Measurements from ENCODE around the gene GPR39. TPM values are rescaled to one million over a fixed set of nuclear protein-coding genes. Genes with fewer than 3 reads are reported as not detected.

Gene GPR39
- total RNA-seq, 1 experiment from 2014 or later, result 20.9 TPM

- Histone ChIP-seq H3K9me2 (ENCODE audit: insufficient read depth) (no peaks in the 10 kb centered on the region), H3K9me3 (ENCODE audit: insufficient read depth, low read depth) (no peaks in the 10 kb centered on the region), H3K36me3 (ENCODE audit: low read depth) (no peaks in the 10 kb centered on the region), H4K20me1 (ENCODE audit: insufficient read depth) (peaks cover 12% of the 10 kb centered on the region), H3K4me1 (replicated peaks; ENCODE audit: insufficient read depth) (no peaks in the 10 kb centered on the region), H3K4me2 (no peak overlapping the region), H3F3A (ENCODE audit: insufficient read depth, low read depth) (no peaks in the 10 kb centered on the region), H3K27ac (no peak overlapping the region), H3K4me3 (no peak overlapping the region), H3K27me3 (ENCODE audit: insufficient read depth, low read depth) (no peaks in the 10 kb centered on the region), H3K79me2 (ENCODE audit: low read depth) (peaks cover 6% of the 10 kb centered on the region), H2AFZ (no peak overlapping the region)
- DNase-seq, result no peak
- intact Hi-C loops (cut with micrococcal nuclease; ENCODE audit: unreplicated experiment), result no loop called here
- CTCF ChIA-PET, result no interaction called here
- POLR2A ChIA-PET (ENCODE audit: unreplicated experiment), result no interaction called here
- no TSS peak for BruUV-seq (replicated peaks)
- no peak for TF ChIP-seq CTCF (conservative IDR thresholded peaks at IDR 0.05)
Measured at GRCh38 chr2:132605236-132606180, 188.9 kb downstream of the GPR39 start.

- Histone ChIP-seq H3K4me1 (replicated peaks; ENCODE audit: insufficient read depth) (no peaks in the 10 kb centered on the region), H3K27ac (no peak overlapping the region), H3K36me3 (ENCODE audit: low read depth) (no peaks in the 10 kb centered on the region), H4K20me1 (ENCODE audit: insufficient read depth) (peaks cover 12% of the 10 kb centered on the region), H3F3A (ENCODE audit: insufficient read depth, low read depth) (no peaks in the 10 kb centered on the region), H3K4me2 (no peak overlapping the region), H3K27me3 (ENCODE audit: insufficient read depth, low read depth) (no peaks in the 10 kb centered on the region), H3K9me2 (ENCODE audit: insufficient read depth) (no peaks in the 10 kb centered on the region), H3K4me3 (no peak overlapping the region), H2AFZ (no peak overlapping the region), H3K9me3 (ENCODE audit: insufficient read depth, low read depth) (no peaks in the 10 kb centered on the region), H3K79me2 (ENCODE audit: low read depth) (peaks cover 6% of the 10 kb centered on the region)
- CTCF ChIA-PET, result no interaction called here
- no TSS peak for BruUV-seq (replicated peaks)
- POLR2A ChIA-PET (ENCODE audit: unreplicated experiment), result no interaction called here
- DNase-seq, result no peak
- intact Hi-C loops (cut with micrococcal nuclease; ENCODE audit: unreplicated experiment), result no loop called here
- no peak for TF ChIP-seq EZH2 (IDR thresholded peaks at IDR 0.05; ENCODE audit: low read depth)
- TF ChIP-seq CTCF (conservative IDR thresholded peaks at IDR 0.05), result no peak
Measured at GRCh38 chr2:132606649-132607048, 190.0 kb downstream of the GPR39 start.

- Histone ChIP-seq H3K4me1 (replicated peaks; ENCODE audit: insufficient read depth) (no peaks in the 10 kb centered on the region), H3K27me3 (ENCODE audit: insufficient read depth, low read depth) (no peaks in the 10 kb centered on the region), H3F3A (ENCODE audit: insufficient read depth, low read depth) (no peaks in the 10 kb centered on the region), H3K9me3 (ENCODE audit: insufficient read depth, low read depth) (no peaks in the 10 kb centered on the region), H3K79me2 (ENCODE audit: low read depth) (peaks cover 6% of the 10 kb centered on the region), H3K27ac (no peak overlapping the region), H3K9me2 (ENCODE audit: insufficient read depth) (no peaks in the 10 kb centered on the region), H3K4me3 (no peak overlapping the region), H4K20me1 (ENCODE audit: insufficient read depth) (peaks cover 14% of the 10 kb centered on the region), H3K36me3 (ENCODE audit: low read depth) (no peaks in the 10 kb centered on the region), H3K4me2 (no peak overlapping the region), H2AFZ (no peak overlapping the region)
- ChIA-PET POLR2A (ENCODE audit: unreplicated experiment) (no interaction called here), CTCF (no interaction called here)
- intact Hi-C loops (cut with micrococcal nuclease; ENCODE audit: unreplicated experiment), result no loop called here
- BruUV-seq (replicated peaks), result no TSS peak
- no peak for DNase-seq
- TF ChIP-seq EZH2 (IDR thresholded peaks at IDR 0.05; ENCODE audit: low read depth) (no peak), CTCF (conservative IDR thresholded peaks at IDR 0.05) (no peak)
Measured at GRCh38 chr2:132607426-132608090, 191.0 kb downstream of the GPR39 start.
